RPMI8226 (cell line): Measurements from ENCODE around the gene MAP1LC3B.
A peak's percentile ranks its signal among the peaks of the same experiment; 100 is the strongest.

ENCODE experiments used
- DNase-seq: peaks from one replicate; pipeline ENCODE4 v3.0.0-alpha.2; 2015

Gene MAP1LC3B

GRCh38 chr16:87391950-87392820, at the start of gene MAP1LC3B:
Gene MAP1LC3B (plus strand): TSS chr16:87392336. CDS start chr16:87392428, 92 bp downstream.
- peak; percentile 93 for DNase-seq

- DNase-seq = no peak
Measured at GRCh38 chr16:87342504-87342903, 49.6 kb upstream of the MAP1LC3B start.

- no peak for DNase-seq
Measured at GRCh38 chr16:87342978-87343752, 49.0 kb upstream of the MAP1LC3B start.

- no peak for DNase-seq
Measured at GRCh38 chr16:87343753-87344050, 48.4 kb upstream of the MAP1LC3B start.

GRCh38 chr16:87344165-87344930, 47.8 kb upstream of the MAP1LC3B start:
- DNase-seq = no peak

- DNase-seq = no peak
Measured at GRCh38 chr16:87344931-87345631, 47.1 kb upstream of the MAP1LC3B start.

GRCh38 chr16:87345726-87346424, 46.3 kb upstream of the MAP1LC3B start:
- no peak for DNase-seq

GRCh38 chr16:87346517-87347060, 45.5 kb upstream of the MAP1LC3B start:
- no peak for DNase-seq

GRCh38 chr16:87347932-87348615, 44.1 kb upstream of the MAP1LC3B start:
- no peak for DNase-seq

- no peak for DNase-seq
Measured at GRCh38 chr16:87348616-87349157, 43.4 kb upstream of the MAP1LC3B start.

GRCh38 chr16:87350031-87350430, 42.1 kb upstream of the MAP1LC3B start:
- DNase-seq = no peak

GRCh38 chr16:87350681-87351319, 41.3 kb upstream of the MAP1LC3B start:
- no peak for DNase-seq

- no peak for DNase-seq
Measured at GRCh38 chr16:87351320-87351698, 40.8 kb upstream of the MAP1LC3B start.

GRCh38 chr16:87352818-87353217, 39.3 kb upstream of the MAP1LC3B start:
- no peak for DNase-seq

GRCh38 chr16:87353613-87354012, 38.5 kb upstream of the MAP1LC3B start:
- DNase-seq = no peak

- DNase-seq = no peak
Measured at GRCh38 chr16:87356491-87356853, 35.7 kb upstream of the MAP1LC3B start.

- no peak for DNase-seq
Measured at GRCh38 chr16:87358250-87358649, 33.9 kb upstream of the MAP1LC3B start.

- DNase-seq = no peak
Measured at GRCh38 chr16:87358696-87359095, 33.4 kb upstream of the MAP1LC3B start.

- no peak for DNase-seq
Measured at GRCh38 chr16:87359121-87359520, 33.0 kb upstream of the MAP1LC3B start.

GRCh38 chr16:87360862-87361610, 31.1 kb upstream of the MAP1LC3B start:
- DNase-seq = no peak
